H1 (cell line): ENCODE measurements around the gene UTRN. TPM values are rescaled to one million over a fixed set of nuclear protein-coding genes. Genes with fewer than 3 reads are reported as not detected.

Experiments
- CTCF ChIA-PET: fragments of 300-600 bp; sonication (Branson Sonifier 250); formaldehyde crosslinking; loops from one replicate; lab custom pipeline; 2021; ENCODE audit not compliant: partially characterized antibody; lab: Charles Lee
- POLR2A ChIA-PET: fragments of 300-600 bp; sonication (Branson Sonifier 250); formaldehyde crosslinking; loops from one replicate; lab custom pipeline; 2021; ENCODE audit warnings: inconsistent platforms; ENCODE audit not compliant: partially characterized antibody; lab: Charles Lee
- DNase-seq, 2 experiments: peaks; one replicate each; pipeline versions ENCODE4 v3.0.0 to v3.0.0-alpha.2; 2010 to 2022; ENCODE audit warnings: low spot score in 2 of 2, low read depth in 1 of 2, mixed read lengths in 1 of 2
- FAIRE-seq: peaks from 2 replicates; lab custom pipeline; 2011; peaks lifted over from hg19 to GRCh38; lab: Jason Lieb, UNC
- H2AFZ ChIP-seq: 2 replicates; pipeline ENCODE4 v1.8.1; 2012; ENCODE audit warnings: low read length, inconsistent platforms
- H2AK5ac ChIP-seq: 2 replicates; pipeline ENCODE4 v1.6.1; 2013; ENCODE audit warnings: low read depth, low read length
- H2BK120ac ChIP-seq: replicated peaks from 2 replicates; pipeline ENCODE3; 2013; ENCODE audit warnings: low read depth, low read length, inconsistent platforms
- H2BK12ac ChIP-seq: 2 replicates; pipeline ENCODE4 v1.6.1; 2013; ENCODE audit warnings: low read depth, low read length
- H2BK15ac ChIP-seq: 2 replicates; pipeline ENCODE4 v1.6.1; 2013; ENCODE audit warnings: low read length
- H2BK20ac ChIP-seq: 2 replicates; pipeline ENCODE4 v1.6.1; 2013; ENCODE audit warnings: low read length
- H2BK5ac ChIP-seq: 2 replicates; pipeline ENCODE4 v1.6.1; 2013; ENCODE audit warnings: low read depth, low read length
- H3K14ac ChIP-seq: 2 replicates; pipeline ENCODE4 v1.6.1; 2013; ENCODE audit warnings: inconsistent platforms; ENCODE audit not compliant: insufficient read length
- H3K18ac ChIP-seq: 2 replicates; pipeline ENCODE4 v1.6.1; 2013; ENCODE audit warnings: low read length; ENCODE audit errors: extremely low read depth
- H3K23ac ChIP-seq: 2 replicates; pipeline ENCODE4 v1.6.1; 2013; ENCODE audit warnings: inconsistent platforms; ENCODE audit not compliant: insufficient read length
- H3K23me2 ChIP-seq: 2 replicates; pipeline ENCODE4 v1.6.1; 2013; ENCODE audit warnings: low read depth, low read length
- H3K27ac ChIP-seq: 2 replicates; pipeline ENCODE4 v1.6.1; 2011; ENCODE audit warnings: low read depth, low read length, inconsistent platforms
- H3K27me3 ChIP-seq, 4 experiments: replicated peaks in 1 of 4; 1 replicate in 1 of 4; 2 replicates in 3 of 4; pipeline versions ENCODE4 v1.6.1 to v1.8.1; 2011 to 2013; ENCODE audit warnings: low read length in 3 of 4, mild to moderate bottlenecking in 3 of 4, inconsistent platforms in 2 of 4, mixed read lengths in 2 of 4, moderate library complexity in 1 of 4; ENCODE audit not compliant: control insufficient read depth in 3 of 4, insufficient read depth in 3 of 4; ENCODE audit errors: extremely low read depth in 1 of 4
- H3K36me3 ChIP-seq, 4 experiments: 2 replicates each; pipeline versions ENCODE4 v1.6.1 to v1.8.1; 2011 to 2013; ENCODE audit warnings: mild to moderate bottlenecking in 4 of 4, low read length in 3 of 4, moderate library complexity in 2 of 4, control low read depth in 1 of 4, inconsistent platforms in 1 of 4; ENCODE audit not compliant: insufficient read depth in 4 of 4, control insufficient read depth in 2 of 4
- H3K4ac ChIP-seq: replicated peaks from 2 replicates; pipeline ENCODE3; 2013; ENCODE audit warnings: low read length, low read depth, mixed read lengths, inconsistent platforms; ENCODE audit not compliant: insufficient read length
- H3K4me1 ChIP-seq, 4 experiments: replicated peaks in 1 of 4; 1 replicate in 1 of 4; 2 replicates in 3 of 4; pipeline versions ENCODE4 v1.6.1 to v1.8.1; 2011 to 2013; ENCODE audit warnings: low read length in 3 of 4, inconsistent platforms in 2 of 4, mixed read lengths in 1 of 4; ENCODE audit not compliant: insufficient read depth in 4 of 4, control insufficient read depth in 3 of 4
- H3K4me2 ChIP-seq, 2 experiments: 2 replicates each; pipeline versions ENCODE4 v1.6.1 to v1.8.1; 2011 to 2013; ENCODE audit warnings: low read depth in 2 of 2, low read length in 2 of 2, control low read depth in 1 of 2, inconsistent platforms in 1 of 2, mild to moderate bottlenecking in 1 of 2; ENCODE audit not compliant: insufficient read depth in 1 of 2
- H3K4me3 ChIP-seq, 4 experiments: fragments of 200-600, 300-600 bp in 1 of 4; sonication (generic), shearing (Covaris generic), sonication (Bioruptor Twin) in 1 of 4; 2 replicates each; pipeline versions ENCODE4 v1.5.1 to v1.8.1; 2011 to 2016; ENCODE audit warnings: low read length in 4 of 4, low read depth in 3 of 4, control low read depth in 2 of 4, inconsistent platforms in 2 of 4, mild to moderate bottlenecking in 2 of 4, mixed read lengths in 1 of 4, moderate library complexity in 1 of 4; ENCODE audit not compliant: insufficient read depth in 2 of 4; ENCODE audit errors: extremely low read depth in 1 of 4
- H3K56ac ChIP-seq: replicated peaks from 2 replicates; pipeline ENCODE3; 2013; ENCODE audit warnings: low read depth, mild to moderate bottlenecking, mixed read lengths, low read length, inconsistent platforms; ENCODE audit not compliant: insufficient read length
- H3K79me1 ChIP-seq: 2 replicates; pipeline ENCODE4 v1.6.1; 2013; ENCODE audit warnings: low read depth, low read length, control low read depth
- H3K79me2 ChIP-seq, 2 experiments: 2 replicates each; pipeline versions ENCODE4 v1.6.1 to v1.8.1; 2012 to 2013; ENCODE audit warnings: low read length in 2 of 2, mild to moderate bottlenecking in 2 of 2, inconsistent platforms in 1 of 2; ENCODE audit not compliant: insufficient read depth in 2 of 2, control insufficient read depth in 1 of 2
- H3K9ac ChIP-seq, 4 experiments: replicated peaks in 1 of 4; 1 replicate in 1 of 4; 2 replicates in 3 of 4; pipeline versions ENCODE4 v1.6.1 to v1.8.1; 2011 to 2013; ENCODE audit warnings: low read depth in 3 of 4, low read length in 3 of 4, control low read depth in 2 of 4, mild to moderate bottlenecking in 2 of 4, moderate library complexity in 2 of 4, inconsistent platforms in 1 of 4; ENCODE audit errors: extremely low read depth in 1 of 4
- H3K9me3 ChIP-seq, 2 experiments: 2 replicates each; pipeline versions ENCODE4 v1.6.1 to v1.8.1; 2012 to 2013; ENCODE audit warnings: mild to moderate bottlenecking in 2 of 2, moderate library complexity in 2 of 2, control low read depth in 1 of 2, inconsistent platforms in 1 of 2, low read depth in 1 of 2, low read length in 1 of 2, mixed read lengths in 1 of 2; ENCODE audit not compliant: insufficient read depth in 2 of 2
- H4K20me1 ChIP-seq, 2 experiments: replicated peaks in 1 of 2; 2 replicates each; pipeline versions ENCODE3 to v1.8.1; 2011 to 2013; ENCODE audit warnings: inconsistent platforms in 2 of 2, low read length in 2 of 2, mild to moderate bottlenecking in 1 of 2; ENCODE audit not compliant: insufficient read depth in 2 of 2, control insufficient read depth in 1 of 2
- H4K5ac ChIP-seq: 2 replicates; pipeline ENCODE4 v1.6.1; 2013; ENCODE audit warnings: low read length, low read depth, mixed read lengths, inconsistent platforms; ENCODE audit not compliant: insufficient read length
- H4K8ac ChIP-seq: 2 replicates; pipeline ENCODE4 v1.8.0; 2013; ENCODE audit warnings: mild to moderate bottlenecking, moderate library complexity, low read length, inconsistent platforms; ENCODE audit not compliant: insufficient read depth; ENCODE audit errors: extremely low read depth
- H4K91ac ChIP-seq: replicated peaks from 2 replicates; pipeline ENCODE3; 2013; ENCODE audit warnings: low read length, mixed read lengths, inconsistent platforms; ENCODE audit not compliant: insufficient read length
- ASH2L ChIP-seq: fragments of 200-600, 300-600 bp; sonication (generic); IDR thresholded peaks from one replicate; pipeline ENCODE4 v1.7.1; 2017; ENCODE audit warnings: low read length
- BCL11A ChIP-seq, 2 experiments: IDR thresholded peaks; one replicate each; pipeline ENCODE4 v1.6.1; 2011; ENCODE audit warnings: low read depth in 2 of 2, low read length in 2 of 2, mild to moderate bottlenecking in 2 of 2
- CEBPB ChIP-seq: IDR thresholded peaks from 2 replicates; pipeline ENCODE4 v1.6.1; 2012; ENCODE audit warnings: low read depth, low read length
- CREB1 ChIP-seq: IDR thresholded peaks from 2 replicates; pipeline ENCODE4 v1.6.1; 2012; ENCODE audit warnings: inconsistent platforms
- KDM4A ChIP-seq: IDR thresholded peaks from one replicate; pipeline ENCODE4 v1.7.1; 2012; ENCODE audit warnings: low read depth, mild to moderate bottlenecking, moderate library complexity, low read length, inconsistent platforms; ENCODE audit not compliant: severe bottlenecking
- RBBP5 ChIP-seq: IDR thresholded peaks from 2 replicates; pipeline ENCODE4 v1.7.1; 2012; ENCODE audit warnings: low read depth, mild to moderate bottlenecking, inconsistent platforms, low read length, moderate library complexity, borderline replicate concordance
- SP1 ChIP-seq: IDR thresholded peaks from 2 replicates; pipeline ENCODE4 v1.6.1; 2011; ENCODE audit warnings: low read depth, low read length
- TBP ChIP-seq: IDR thresholded peaks from 2 replicates; pipeline ENCODE4 v1.6.1; 2011; ENCODE audit warnings: low read depth, low read length, improper control_type of control experiment
- WGBS, 2 experiments: shearing (Covaris generic) in 1 of 2; methylation state at CpG; one replicate each; pipeline versions ENCODE4 v1.1.6 to v1.1.7; 2013 to 2015; ENCODE audit warnings: low lambda C conversion rate in 2 of 2, mixed read lengths in 2 of 2, inconsistent platforms in 1 of 2, low coverage in 1 of 2, missing lambda C conversion rate in 1 of 2; ENCODE audit not compliant: insufficient replicate concordance in 2 of 2, insufficient coverage in 1 of 2, insufficient read length in 1 of 2; ENCODE audit errors: extremely low coverage in 1 of 2, missing lambda C conversion rate in 1 of 2; 5-methylcytosine and 5-hydroxymethylcytosine counted together
- polyA plus RNA-seq, 7 experiments: library from polyadenylated mRNA; depleted of rRNA in 3 of 7; stranded (reverse) in 5 of 7; unstranded in 2 of 7; fragments of >200 nt in 5 of 7; fragments of 200-250 nt in 2 of 7; gene quantifications; 1 replicate in 5 of 7; 2 replicates in 1 of 7; 4 replicates in 1 of 7; pipeline versions ENCODE4 v1.2.1 to v1.2.3, GENCODE V29; 2011 to 2013; ENCODE audit warnings: missing spikeins in 2 of 7, mixed read lengths in 2 of 7
- total RNA-seq: library from RNA; stranded (reverse); fragmentation: NEBNext Ultra II Directional; extraction: Animal tissue kit (Norgen Biotek cat#: 25700); gene quantifications from 2 replicates; pipeline ENCODE4 v1.2.1, GENCODE V29; 2021

The UTRN gene
- total and polyA plus RNA-seq, 2 of the 8 experiments (the other 6 are each of a cell fraction or from before 2014, with no cell fraction given) = 25.0 to 112 TPM

DNA sequence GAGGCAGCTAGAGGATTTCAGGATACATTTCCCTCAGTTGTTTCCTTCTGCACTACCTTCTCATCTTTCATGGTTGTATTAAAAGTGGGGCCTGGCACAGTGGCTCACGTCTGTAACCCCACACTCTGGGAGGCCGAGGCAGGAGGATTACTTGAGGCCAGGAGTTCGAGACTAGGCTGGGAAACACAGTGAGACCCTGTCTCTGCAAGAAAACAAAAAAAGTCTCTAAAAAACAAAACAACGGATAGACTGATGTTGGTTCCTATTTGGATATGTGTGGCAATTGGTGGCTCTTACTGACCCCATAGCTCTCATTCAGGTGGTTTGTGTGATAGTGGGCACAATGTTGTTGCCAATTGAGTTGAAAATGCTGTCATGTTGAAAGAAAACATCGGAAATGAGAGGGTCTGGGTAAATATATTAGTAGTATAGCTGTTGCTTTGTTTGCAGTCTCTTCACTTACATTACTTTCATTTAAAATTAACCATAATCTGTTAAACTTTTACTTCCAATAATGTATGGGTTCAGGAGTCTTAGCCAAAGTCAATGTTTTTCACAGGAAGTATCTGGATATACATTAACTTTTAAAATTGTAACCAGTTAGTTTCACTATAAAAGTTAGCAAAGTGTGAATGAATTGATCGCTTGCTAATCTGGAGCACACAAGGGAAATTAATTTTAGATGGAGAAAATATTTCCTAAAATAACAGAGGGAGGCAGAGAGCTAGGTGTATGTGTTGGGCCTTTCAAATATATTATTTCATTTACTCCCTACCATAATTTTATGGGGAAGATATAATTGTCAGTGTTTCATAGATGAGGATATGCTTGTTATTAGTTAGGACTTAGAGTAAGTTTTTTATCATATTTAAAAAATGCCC is 31.1 kb downstream of the UTRN start:
- Histone ChIP-seq H3K9ac (no peak overlapping the region), H3K4me1 (peaks cover 0 to 8% (median 5%) of the 10 kb centered on the region in 4 experiments; a peak in 4 of 7 replicates), H3K79me2 (peaks cover 0 to 17% of the 10 kb centered on the region in 2 experiments; a peak in 2 of 4 replicates), H3K36me3 (no peaks in the 10 kb centered on the region), H3K27ac (no peak overlapping the region), H3K14ac (no peak overlapping the region), H3K23ac (no peak overlapping the region), H3K79me1 (no peaks in the 10 kb centered on the region; the same call in 1 of the 2 replicates), H2AFZ (no peak overlapping the region), H2BK15ac (no peak overlapping the region), H3K18ac (no peak overlapping the region), H2AK5ac (no peak overlapping the region), H3K9me3 (no peaks in the 10 kb centered on the region), H4K91ac (no peak overlapping the region), H2BK12ac (no peak overlapping the region), H2BK120ac (no peak overlapping the region), H4K20me1 (peaks cover 0 to 2% of the 10 kb centered on the region in 2 experiments), H3K4ac (no peak overlapping the region), H3K56ac (no peak overlapping the region), H4K5ac (no peak overlapping the region), H4K8ac (no peak overlapping the region), H2BK20ac (no peak overlapping the region), H3K27me3 (no peaks in the 10 kb centered on the region), H3K23me2 (no peaks in the 10 kb centered on the region), H3K4me3 (no peak overlapping the region), H3K4me2 (no peak overlapping the region), H2BK5ac (no peak overlapping the region)
- 89% methylated on average over 6 of the region's 6 CpGs; no CpG with 5 or more reads in 1 of the 2 experiments for WGBS, 2 experiments
- FAIRE-seq (no peak), DNase-seq (no peak)
- ChIA-PET POLR2A (interaction anchor here (0.8 kb wide), 1 partner anchor 8 kb away, joined by 3 read pairs; no protein-coding TSS in a partner anchor), CTCF (interaction anchor here (1.3 to 1.4 kb wide), 3 partner anchors 11 to 101 kb away, joined by 3 read pairs; no protein-coding TSS in a partner anchor)
- TF ChIP-seq ASH2L (no peak), CREB1 (no peak), KDM4A (no peak), TBP (no peak), SP1 (no peak), RBBP5 (no peak), CEBPB (no peak), BCL11A (IDR thresholded peaks at IDR 0.05; ENCODE audit: low read depth in 2 of 2, low read length in 2 of 2) (no peak)
